ENCODE measurements around the gene DCTN4.

Gene DCTN4

GRCh38 chr5:150764530-150764929 is 5.7 kb upstream of the DCTN4 start:
- H3K27ac ChIP-seq (ENCODE audit: low read depth, low read length), result peak overlapping the region; percentile 79

DNA sequence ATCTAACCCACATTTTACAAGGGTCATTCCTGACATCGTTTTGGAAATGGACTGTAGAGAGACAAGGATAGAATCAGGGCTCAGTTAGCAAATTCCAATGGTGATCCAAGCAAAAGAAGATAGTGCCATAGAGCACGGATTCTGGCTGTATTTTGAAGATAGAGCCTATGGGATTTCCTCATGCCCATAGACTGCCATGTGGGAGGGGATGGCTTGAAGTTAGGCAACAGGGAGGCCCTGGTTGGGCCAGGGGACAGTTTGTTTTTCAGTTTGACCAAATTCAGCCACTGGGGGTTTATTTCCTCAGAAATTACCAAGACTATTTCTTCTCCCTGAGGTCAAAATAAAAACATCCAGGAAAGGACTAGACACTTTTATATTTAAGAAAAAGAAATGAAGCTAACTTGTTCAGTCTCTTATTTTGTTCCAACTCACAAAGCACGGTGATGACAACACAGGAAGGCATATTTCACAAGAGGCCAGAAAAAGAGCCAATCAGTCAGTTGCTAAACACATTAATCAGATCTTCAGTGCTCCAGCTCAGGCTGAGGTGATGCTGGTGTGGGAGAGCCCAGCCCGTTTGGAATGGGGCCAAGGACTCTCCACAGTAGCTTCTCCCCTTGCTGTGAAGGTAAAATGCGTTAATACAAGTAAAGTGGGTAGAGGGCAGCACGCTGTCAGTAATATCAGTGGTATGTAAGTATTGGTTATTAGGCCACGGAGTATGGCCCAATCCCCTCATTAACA is 4.4 kb upstream of the DCTN4 start:
- peak overlapping the region in 2 of 5 donors; percentile 28 to 32 for H3K9ac ChIP-seq (ENCODE audit: low read length in 5 of 5)
- H3K36me3 ChIP-seq (ENCODE audit: control insufficient read depth in 5 of 5, insufficient read depth in 5 of 5, low read length in 5 of 5), result no peaks in the 10 kb centered on the region
- H3K9me3 ChIP-seq (ENCODE audit: control insufficient read depth in 5 of 5, low read length in 5 of 5), result no peaks in the 10 kb centered on the region
- H3K4me3 ChIP-seq (ENCODE audit: low read depth in 1 of 5, low read length in 5 of 5), result no peak overlapping the region
- peaks cover 7 to 47% (median 34%) of the 10 kb centered on the region in 5 donors for H3K4me1 ChIP-seq (ENCODE audit: control insufficient read depth in 5 of 5, insufficient read depth in 5 of 5, low read length in 5 of 5)
- H3K27ac ChIP-seq (ENCODE audit: low read depth, low read length), result peak overlapping the region; percentile 79
- H3K27me3 ChIP-seq (ENCODE audit: control insufficient read depth in 5 of 5, insufficient read depth in 4 of 5, low read length in 5 of 5), result no peaks in the 10 kb centered on the region

More at GRCh38 chr5:150764530-150764929, 5.7 kb upstream of the DCTN4 start:
- H3K27me3 ChIP-seq (ENCODE audit: control insufficient read depth in 5 of 5, insufficient read depth in 4 of 5, low read length in 5 of 5), result no peaks in the 10 kb centered on the region
- H3K4me3 ChIP-seq (ENCODE audit: low read depth in 1 of 5, low read length in 5 of 5), result no peak overlapping the region
- H3K4me1 ChIP-seq (ENCODE audit: control insufficient read depth in 5 of 5, insufficient read depth in 5 of 5, low read length in 5 of 5), result peaks cover 2 to 40% (median 28%) of the 10 kb centered on the region in 5 donors
- H3K9me3 ChIP-seq (ENCODE audit: control insufficient read depth in 5 of 5, low read length in 5 of 5), result no peaks in the 10 kb centered on the region
- peak overlapping the region in 2 of 5 donors; percentile 28 to 39 for H3K9ac ChIP-seq (ENCODE audit: low read length in 5 of 5)
- no peaks in the 10 kb centered on the region for H3K36me3 ChIP-seq (ENCODE audit: control insufficient read depth in 5 of 5, insufficient read depth in 5 of 5, low read length in 5 of 5)

- Histone ChIP-seq H3K4me3 (ENCODE audit: low read depth in 1 of 5, low read length in 5 of 5) (no peak overlapping the region), H3K36me3 (ENCODE audit: control insufficient read depth in 5 of 5, insufficient read depth in 5 of 5, low read length in 5 of 5) (no peaks in the 10 kb centered on the region), H3K4me1 (ENCODE audit: control insufficient read depth in 5 of 5, insufficient read depth in 5 of 5, low read length in 5 of 5) (peaks cover 7 to 57% (median 43%) of the 10 kb centered on the region in 5 donors), H3K27ac (ENCODE audit: low read depth, low read length) (peak overlapping the region; percentile 79), H3K27me3 (ENCODE audit: control insufficient read depth in 5 of 5, insufficient read depth in 4 of 5, low read length in 5 of 5) (no peaks in the 10 kb centered on the region), H3K9ac (ENCODE audit: low read length in 5 of 5) (no peak overlapping the region), H3K9me3 (ENCODE audit: control insufficient read depth in 5 of 5, low read length in 5 of 5) (no peaks in the 10 kb centered on the region)
These were observed 3.4 kb upstream of the DCTN4 start for GRCh38 chr5:150762211-150762610.

- Histone ChIP-seq H3K9me3 (ENCODE audit: control insufficient read depth in 5 of 5, low read length in 5 of 5) (no peaks in the 10 kb centered on the region), H3K36me3 (ENCODE audit: control insufficient read depth in 5 of 5, insufficient read depth in 5 of 5, low read length in 5 of 5) (peaks cover 6 to 17% (median 13%) of the 10 kb centered on the region in 5 donors), H3K9ac (ENCODE audit: low read length in 5 of 5) (peak overlapping the region; percentile 70 to 99 (median 90)), H3K27ac (ENCODE audit: low read depth, low read length) (peak overlapping the region; percentile 97), H3K27me3 (ENCODE audit: control insufficient read depth in 5 of 5, insufficient read depth in 4 of 5, low read length in 5 of 5) (no peaks in the 10 kb centered on the region), H3K4me3 (ENCODE audit: low read depth in 1 of 5, low read length in 5 of 5) (peak overlapping the region; percentile 86 to 99 (median 91)), H3K4me1 (ENCODE audit: control insufficient read depth in 5 of 5, insufficient read depth in 5 of 5, low read length in 5 of 5) (peaks cover 7 to 48% (median 40%) of the 10 kb centered on the region in 5 donors)
These were observed 442 bp upstream of the DCTN4 start for GRCh38 chr5:150759334-150759583.

DNA sequence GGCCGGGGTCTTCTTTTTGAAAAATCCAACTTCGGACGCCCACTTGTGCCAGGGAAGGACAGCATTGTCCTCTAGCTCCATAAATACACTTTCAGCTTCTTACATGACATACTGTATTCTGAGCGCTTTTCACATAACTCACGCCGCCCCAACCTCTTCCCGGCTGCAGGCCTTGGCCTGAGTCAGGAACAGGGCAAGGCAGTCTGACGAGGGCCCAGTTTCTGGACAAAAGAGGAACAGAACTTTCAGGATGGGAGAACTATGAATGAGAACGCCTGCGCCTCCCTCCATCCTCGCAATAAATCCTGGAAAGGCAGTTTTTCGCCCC is 650 bp downstream of the DCTN4 start:
- H3K9ac ChIP-seq (ENCODE audit: low read length in 5 of 5), result peak overlapping the region; percentile 63 to 99 (median 86)
- H3K4me1 ChIP-seq (ENCODE audit: control insufficient read depth in 5 of 5, insufficient read depth in 5 of 5, low read length in 5 of 5), result peaks cover 4 to 37% (median 33%) of the 10 kb centered on the region in 5 donors
- no peaks in the 10 kb centered on the region for H3K27me3 ChIP-seq (ENCODE audit: control insufficient read depth in 5 of 5, insufficient read depth in 4 of 5, low read length in 5 of 5)
- H3K36me3 ChIP-seq (ENCODE audit: control insufficient read depth in 5 of 5, insufficient read depth in 5 of 5, low read length in 5 of 5), result peaks cover 16 to 28% (median 22%) of the 10 kb centered on the region in 5 donors
- H3K27ac ChIP-seq (ENCODE audit: low read depth, low read length), result peak overlapping the region; percentile 97
- H3K9me3 ChIP-seq (ENCODE audit: control insufficient read depth in 5 of 5, low read length in 5 of 5), result no peaks in the 10 kb centered on the region
- H3K4me3 ChIP-seq (ENCODE audit: low read depth in 1 of 5, low read length in 5 of 5), result peak overlapping the region; percentile 86 to 99 (median 91)

DNA sequence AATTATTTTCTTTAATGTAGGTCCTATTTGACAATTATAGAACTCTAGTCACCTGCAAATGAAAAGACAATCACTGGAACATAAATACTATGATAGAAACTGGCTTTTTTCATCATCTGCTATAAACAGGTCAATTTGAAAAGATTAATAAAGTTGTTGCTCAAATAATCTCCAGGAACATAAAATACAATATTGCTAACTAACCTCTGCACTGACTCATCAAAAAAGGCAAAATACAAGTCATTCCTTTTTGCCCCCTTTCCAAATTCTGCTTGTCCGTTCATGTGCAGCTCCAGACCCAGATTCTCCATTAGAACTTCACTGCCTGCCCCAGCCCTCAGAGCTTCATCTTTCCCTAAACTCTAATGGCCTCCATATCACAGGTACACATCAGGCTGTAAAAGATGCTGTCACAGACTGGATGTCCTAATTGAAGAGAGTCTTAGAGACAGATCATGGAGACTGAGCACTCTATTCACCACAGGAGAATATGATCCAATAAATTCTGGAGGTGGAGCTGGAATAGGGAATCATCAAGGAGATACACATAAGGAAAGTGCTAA is 1.6 kb downstream of the DCTN4 start:
- Histone ChIP-seq H3K27ac (ENCODE audit: low read depth, low read length) (peak overlapping the region; percentile 97), H3K4me3 (ENCODE audit: low read depth in 1 of 5, low read length in 5 of 5) (peak overlapping the region in 2 of 5 donors; percentile 18 to 90), H3K9ac (ENCODE audit: low read length in 5 of 5) (peak overlapping the region in 3 of 5 donors; percentile 78 to 99 (median 95))

DNA sequence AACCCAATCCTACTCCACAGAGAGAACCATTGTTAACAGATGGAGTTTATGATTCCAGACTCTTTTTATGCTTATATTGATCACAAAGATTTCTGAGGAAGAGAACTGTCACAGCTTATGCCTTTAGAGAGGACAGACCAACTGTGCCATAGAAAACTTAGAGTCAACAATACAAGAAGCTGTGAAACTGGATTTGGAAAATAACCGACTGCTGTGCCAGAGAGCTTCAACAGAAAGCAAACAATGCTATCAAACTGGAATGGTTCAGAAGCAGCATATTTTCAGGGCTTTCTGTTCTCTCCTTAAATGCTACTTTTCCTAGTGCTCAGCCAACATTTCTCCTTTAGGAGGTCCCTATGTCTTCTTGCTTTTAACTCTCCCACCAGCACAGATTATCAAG is 5.0 kb downstream of the DCTN4 start:
- H3K27ac ChIP-seq (ENCODE audit: low read depth, low read length), result no peak overlapping the region
- peaks cover 3 to 25% (median 16%) of the 10 kb centered on the region in 5 donors for H3K4me1 ChIP-seq (ENCODE audit: control insufficient read depth in 5 of 5, insufficient read depth in 5 of 5, low read length in 5 of 5)
- no peaks in the 10 kb centered on the region for H3K9me3 ChIP-seq (ENCODE audit: control insufficient read depth in 5 of 5, low read length in 5 of 5)
- H3K4me3 ChIP-seq (ENCODE audit: low read depth in 1 of 5, low read length in 5 of 5), result no peak overlapping the region
- H3K9ac ChIP-seq (ENCODE audit: low read length in 5 of 5), result no peak overlapping the region
- peaks cover 31 to 43% (median 40%) of the 10 kb centered on the region in 5 donors for H3K36me3 ChIP-seq (ENCODE audit: control insufficient read depth in 5 of 5, insufficient read depth in 5 of 5, low read length in 5 of 5)
- H3K27me3 ChIP-seq (ENCODE audit: control insufficient read depth in 5 of 5, insufficient read depth in 4 of 5, low read length in 5 of 5), result no peaks in the 10 kb centered on the region

More for the DNA sequence above, 1.6 kb downstream of the DCTN4 start:
- H3K4me1 ChIP-seq (ENCODE audit: control insufficient read depth in 5 of 5, insufficient read depth in 5 of 5, low read length in 5 of 5), result peaks cover 4 to 27% (median 23%) of the 10 kb centered on the region in 5 donors
- H3K27me3 ChIP-seq (ENCODE audit: control insufficient read depth in 5 of 5, insufficient read depth in 4 of 5, low read length in 5 of 5), result no peaks in the 10 kb centered on the region
- H3K36me3 ChIP-seq (ENCODE audit: control insufficient read depth in 5 of 5, insufficient read depth in 5 of 5, low read length in 5 of 5), result peaks cover 25 to 35% (median 28%) of the 10 kb centered on the region in 5 donors
- H3K9me3 ChIP-seq (ENCODE audit: control insufficient read depth in 5 of 5, low read length in 5 of 5), result no peaks in the 10 kb centered on the region

GRCh38 chr5:150753463-150753862 is 5.4 kb downstream of the DCTN4 start:
- H3K27ac ChIP-seq (ENCODE audit: low read depth, low read length), result no peak overlapping the region
- no peak overlapping the region for H3K9ac ChIP-seq (ENCODE audit: low read length in 5 of 5)
- no peak overlapping the region for H3K4me3 ChIP-seq (ENCODE audit: low read depth in 1 of 5, low read length in 5 of 5)
- H3K27me3 ChIP-seq (ENCODE audit: control insufficient read depth in 5 of 5, insufficient read depth in 4 of 5, low read length in 5 of 5), result no peaks in the 10 kb centered on the region
- H3K4me1 ChIP-seq (ENCODE audit: control insufficient read depth in 5 of 5, insufficient read depth in 5 of 5, low read length in 5 of 5), result peaks cover 0 to 25% (median 16%) of the 10 kb centered on the region in 5 donors
- no peaks in the 10 kb centered on the region for H3K9me3 ChIP-seq (ENCODE audit: control insufficient read depth in 5 of 5, low read length in 5 of 5)
- H3K36me3 ChIP-seq (ENCODE audit: control insufficient read depth in 5 of 5, insufficient read depth in 5 of 5, low read length in 5 of 5), result peaks cover 31 to 43% (median 40%) of the 10 kb centered on the region in 5 donors

GRCh38 chr5:150751096-150751891 is 7.5 kb downstream of the DCTN4 start:
- H3K36me3 ChIP-seq (ENCODE audit: control insufficient read depth in 5 of 5, insufficient read depth in 5 of 5, low read length in 5 of 5), result peaks cover 31 to 43% (median 40%) of the 10 kb centered on the region in 5 donors
- peaks cover 0 to 13% (median 3%) of the 10 kb centered on the region in 5 donors for H3K4me1 ChIP-seq (ENCODE audit: control insufficient read depth in 5 of 5, insufficient read depth in 5 of 5, low read length in 5 of 5)
- H3K27me3 ChIP-seq (ENCODE audit: control insufficient read depth in 5 of 5, insufficient read depth in 4 of 5, low read length in 5 of 5), result no peaks in the 10 kb centered on the region
- no peak overlapping the region for H3K4me3 ChIP-seq (ENCODE audit: low read depth in 1 of 5, low read length in 5 of 5)
- no peaks in the 10 kb centered on the region for H3K9me3 ChIP-seq (ENCODE audit: control insufficient read depth in 5 of 5, low read length in 5 of 5)
- no peak overlapping the region for H3K27ac ChIP-seq (ENCODE audit: low read depth, low read length)
- H3K9ac ChIP-seq (ENCODE audit: low read length in 5 of 5), result no peak overlapping the region

DNA sequence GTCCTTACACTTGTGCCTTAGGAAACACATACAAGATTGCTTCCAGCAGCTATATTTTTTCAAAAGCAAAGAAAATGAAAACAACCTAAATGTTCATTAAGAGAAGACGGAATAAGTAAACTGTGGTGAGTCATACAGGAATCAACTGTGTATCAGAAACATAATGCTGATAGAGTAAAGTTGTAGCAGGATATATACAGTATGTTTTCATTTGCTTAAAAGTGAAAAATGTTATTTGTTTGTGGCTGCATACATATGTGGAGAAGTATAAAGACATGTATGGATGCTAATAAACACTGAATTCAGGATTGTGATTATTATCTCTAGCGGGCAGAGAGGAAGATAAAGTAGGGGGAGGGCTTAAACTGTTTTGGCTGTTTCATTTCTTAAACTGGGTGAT is 8.3 kb downstream of the DCTN4 start:
- peaks cover 28 to 39% (median 37%) of the 10 kb centered on the region in 5 donors for H3K36me3 ChIP-seq (ENCODE audit: control insufficient read depth in 5 of 5, insufficient read depth in 5 of 5, low read length in 5 of 5)
- no peaks in the 10 kb centered on the region for H3K27me3 ChIP-seq (ENCODE audit: control insufficient read depth in 5 of 5, insufficient read depth in 4 of 5, low read length in 5 of 5)
- no peak overlapping the region for H3K27ac ChIP-seq (ENCODE audit: low read depth, low read length)
- no peak overlapping the region for H3K4me3 ChIP-seq (ENCODE audit: low read depth in 1 of 5, low read length in 5 of 5)
- peak overlapping the region in 1 of 5 donors; percentile 20 for H3K9ac ChIP-seq (ENCODE audit: low read length in 5 of 5)
- no peaks in the 10 kb centered on the region for H3K9me3 ChIP-seq (ENCODE audit: control insufficient read depth in 5 of 5, low read length in 5 of 5)
- peaks cover 0 to 13% (median 3%) of the 10 kb centered on the region in 5 donors for H3K4me1 ChIP-seq (ENCODE audit: control insufficient read depth in 5 of 5, insufficient read depth in 5 of 5, low read length in 5 of 5)
